Sigmoid colon (tissue), 4 donors: ENCODE measurements around the gene LRRC3.

Experiments
- CTCF ChIP-seq, 4 experiments: fragments of 450-650 bp in 3 of 4; fragments of 200-600 bp in 1 of 4; IDR thresholded peaks; one replicate each; pipeline ENCODE4 v1.5.1; 2016 to 2019; ENCODE audit warnings: antibody characterized with exemption in 4 of 4, mild to moderate bottlenecking in 3 of 4, moderate library complexity in 2 of 4
- EP300 ChIP-seq, 4 donors: sonication (generic); formaldehyde crosslinking; IDR thresholded peaks; one replicate each; pipeline ENCODE4 v1.6.1; 2017; ENCODE audit warnings: antibody characterized with exemption in 4 of 4
- POLR2A ChIP-seq, 2 donors: fragments of 450-650 bp; IDR thresholded peaks; one replicate each; pipeline ENCODE4 v1.6.1; 2016; ENCODE audit warnings: antibody characterized with exemption in 2 of 2, mild to moderate bottlenecking in 2 of 2, moderate library complexity in 2 of 2
- POLR2AphosphoS5 ChIP-seq, 4 donors: sonication (generic); formaldehyde crosslinking; IDR thresholded peaks; one replicate each; pipeline ENCODE4 v1.6.1; 2017; ENCODE audit warnings: antibody characterized with exemption in 4 of 4

DNA sequence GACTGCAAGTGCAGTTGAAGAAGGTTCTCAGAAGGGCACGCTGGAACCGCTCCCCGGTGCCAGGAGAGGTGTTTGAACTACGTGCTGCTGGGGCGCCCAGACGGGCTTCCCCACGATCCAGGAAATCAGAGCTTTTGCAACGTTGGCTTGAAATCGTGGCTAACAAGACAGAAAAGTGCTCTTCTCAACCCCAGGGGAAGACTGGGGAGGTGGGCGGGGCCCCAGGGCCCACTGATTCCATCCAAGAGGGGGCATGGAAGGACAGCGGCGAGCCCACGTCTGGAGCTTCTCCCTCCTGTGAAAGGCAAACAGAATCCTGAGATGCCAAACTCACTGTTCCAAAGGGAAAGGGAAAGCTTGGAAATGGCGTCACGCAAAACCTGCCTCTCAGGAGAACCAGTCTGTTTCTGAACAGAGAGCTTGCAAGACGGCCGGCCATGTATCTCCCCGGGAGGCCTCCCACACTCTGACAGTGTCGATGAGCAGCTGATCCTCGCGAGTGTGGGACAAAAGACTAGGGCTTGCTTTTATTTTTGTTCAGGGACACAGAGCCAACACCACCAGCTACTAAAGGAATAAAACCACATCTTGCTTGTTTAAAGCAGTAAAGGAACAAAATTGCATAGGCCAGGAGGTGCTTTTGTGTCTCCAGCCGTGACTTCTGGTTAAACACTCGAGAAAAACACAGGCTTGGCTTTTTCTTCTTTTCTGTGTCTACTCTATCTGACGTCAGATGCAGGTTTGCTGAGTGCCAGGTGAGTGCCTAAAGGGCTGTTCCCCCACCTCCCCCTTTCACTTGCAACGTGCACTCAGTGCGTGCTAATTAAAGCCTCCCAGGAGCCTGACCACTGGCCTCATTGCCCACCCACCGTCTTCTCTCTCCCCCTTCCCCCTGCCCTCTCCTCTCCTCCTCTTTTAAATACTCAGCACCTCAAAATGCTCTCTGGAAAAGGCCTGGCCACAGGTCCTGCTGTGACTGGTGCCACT, 41.5 kb downstream of the LRRC3 start:
- TF ChIP-seq CTCF (IDR thresholded peaks at IDR 0.05): no peak
- no peak for TF ChIP-seq POLR2AphosphoS5 (IDR thresholded peaks at IDR 0.05)
- TF ChIP-seq POLR2A (IDR thresholded peaks at IDR 0.05): no peak
- no peak for TF ChIP-seq EP300 (IDR thresholded peaks at IDR 0.05)
